GM12878 (cell line): ENCODE measurements around the gene ZNF335.

Source experiments
- CEBPB ChIP-seq, 2 experiments: fragments of 150-350 bp in 1 of 2; IDR thresholded peaks; 2 replicates each; pipeline ENCODE4 v1.6.1; 2012 to 2014; ENCODE audit warnings: low read depth in 2 of 2, low read length in 2 of 2, borderline replicate concordance in 1 of 2, inconsistent platforms in 1 of 2
- FOXK2 ChIP-seq: fragments of 450-650 bp; IDR thresholded peaks from 2 replicates; pipeline ENCODE4 v1.6.1; 2017; ENCODE audit warnings: mild to moderate bottlenecking, moderate library complexity
- TF ChIP-seq, protein P1 (sequence below), 3 experiments: IDR thresholded peaks in 2 of 3; conservative IDR thresholded peaks in 1 of 3; 2 replicates each; pipeline ENCODE4 v1.5.1; 2011; ENCODE audit warnings: low read depth in 3 of 3, low read length in 3 of 3, mild to moderate bottlenecking in 3 of 3, control low read depth in 2 of 3, moderate library complexity in 2 of 3, inconsistent platforms in 1 of 3, mixed read lengths in 1 of 3; ENCODE audit not compliant: control insufficient read depth in 2 of 3, insufficient read depth in 1 of 3; ENCODE audit errors: extremely low read depth in 1 of 3

DNA sequence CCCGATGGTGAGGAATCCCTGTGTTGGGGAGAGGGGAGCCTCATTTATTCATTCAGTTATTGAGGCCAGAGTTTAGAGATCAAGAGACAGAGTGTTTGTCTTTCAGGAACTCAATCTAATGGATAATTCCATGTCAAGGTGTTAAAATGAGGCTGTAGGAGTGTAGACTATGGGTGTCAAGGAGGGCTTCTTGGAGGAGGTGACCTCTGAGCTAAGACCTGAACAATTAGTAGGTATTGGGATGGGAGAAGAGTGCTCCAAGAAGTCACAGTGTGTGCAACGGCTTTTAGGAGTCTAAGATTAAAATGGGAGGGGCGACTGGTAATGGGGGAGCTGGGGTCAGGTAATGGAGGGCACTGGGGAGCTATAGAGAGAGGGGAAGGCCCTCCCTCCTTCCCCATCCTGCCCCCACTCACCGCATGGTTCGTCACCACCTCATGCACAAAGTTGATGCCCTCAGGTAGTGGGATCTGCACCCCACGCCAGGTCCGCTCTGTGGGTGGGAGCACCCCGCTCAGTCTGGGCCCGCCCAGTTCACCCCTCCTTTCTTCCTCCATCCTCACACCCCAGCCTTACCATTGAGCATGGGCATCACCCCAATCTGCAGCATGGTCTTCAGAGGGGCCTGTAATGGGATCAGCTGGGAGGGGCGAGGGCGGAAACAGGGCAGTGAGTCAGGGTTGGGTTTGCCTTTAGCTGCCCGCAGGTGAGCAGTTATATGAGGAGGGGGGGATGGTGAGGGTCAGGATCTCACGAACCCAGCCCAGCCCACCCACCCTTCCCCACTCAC, 72.8 kb downstream of the ZNF335 start:
- TF ChIP-seq, protein P1, sequence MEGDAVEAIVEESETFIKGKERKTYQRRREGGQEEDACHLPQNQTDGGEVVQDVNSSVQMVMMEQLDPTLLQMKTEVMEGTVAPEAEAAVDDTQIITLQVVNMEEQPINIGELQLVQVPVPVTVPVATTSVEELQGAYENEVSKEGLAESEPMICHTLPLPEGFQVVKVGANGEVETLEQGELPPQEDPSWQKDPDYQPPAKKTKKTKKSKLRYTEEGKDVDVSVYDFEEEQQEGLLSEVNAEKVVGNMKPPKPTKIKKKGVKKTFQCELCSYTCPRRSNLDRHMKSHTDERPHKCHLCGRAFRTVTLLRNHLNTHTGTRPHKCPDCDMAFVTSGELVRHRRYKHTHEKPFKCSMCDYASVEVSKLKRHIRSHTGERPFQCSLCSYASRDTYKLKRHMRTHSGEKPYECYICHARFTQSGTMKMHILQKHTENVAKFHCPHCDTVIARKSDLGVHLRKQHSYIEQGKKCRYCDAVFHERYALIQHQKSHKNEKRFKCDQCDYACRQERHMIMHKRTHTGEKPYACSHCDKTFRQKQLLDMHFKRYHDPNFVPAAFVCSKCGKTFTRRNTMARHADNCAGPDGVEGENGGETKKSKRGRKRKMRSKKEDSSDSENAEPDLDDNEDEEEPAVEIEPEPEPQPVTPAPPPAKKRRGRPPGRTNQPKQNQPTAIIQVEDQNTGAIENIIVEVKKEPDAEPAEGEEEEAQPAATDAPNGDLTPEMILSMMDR (IDR thresholded peaks at IDR 0.05 in 2 of 3, conservative IDR thresholded peaks at IDR 0.05 in 1 of 3; ENCODE audit: control insufficient read depth in 2 of 3, extremely low read depth in 1 of 3, insufficient read depth in 1 of 3, low read depth in 3 of 3, low read length in 3 of 3), result no peak
- TF ChIP-seq FOXK2 (no peak), CEBPB (IDR thresholded peaks at IDR 0.05; ENCODE audit: borderline replicate concordance in 1 of 2, low read depth in 2 of 2, low read length in 2 of 2) (no peak)
